Fibroblast of lung (primary cell): ENCODE results near the gene RRAS.

Source experiments
- EZH2 ChIP-seq: IDR thresholded peaks from 2 replicates; pipeline ENCODE4 v1.5.1; 2012; ENCODE audit warnings: low read length, control low read depth, mild to moderate bottlenecking; ENCODE audit errors: missing control alignments
- TF ChIP-seq, protein P1 (sequence below), 2 donors: IDR thresholded peaks in 1 of 2; conservative IDR thresholded peaks in 1 of 2; 1 replicate in 1 of 2; 2 replicates in 1 of 2; pipeline ENCODE4 v1.5.1; 2011 to 2012; ENCODE audit warnings: low read length in 2 of 2, control low read depth in 1 of 2, inconsistent platforms in 1 of 2, low read depth in 1 of 2, mild to moderate bottlenecking in 1 of 2

DNA sequence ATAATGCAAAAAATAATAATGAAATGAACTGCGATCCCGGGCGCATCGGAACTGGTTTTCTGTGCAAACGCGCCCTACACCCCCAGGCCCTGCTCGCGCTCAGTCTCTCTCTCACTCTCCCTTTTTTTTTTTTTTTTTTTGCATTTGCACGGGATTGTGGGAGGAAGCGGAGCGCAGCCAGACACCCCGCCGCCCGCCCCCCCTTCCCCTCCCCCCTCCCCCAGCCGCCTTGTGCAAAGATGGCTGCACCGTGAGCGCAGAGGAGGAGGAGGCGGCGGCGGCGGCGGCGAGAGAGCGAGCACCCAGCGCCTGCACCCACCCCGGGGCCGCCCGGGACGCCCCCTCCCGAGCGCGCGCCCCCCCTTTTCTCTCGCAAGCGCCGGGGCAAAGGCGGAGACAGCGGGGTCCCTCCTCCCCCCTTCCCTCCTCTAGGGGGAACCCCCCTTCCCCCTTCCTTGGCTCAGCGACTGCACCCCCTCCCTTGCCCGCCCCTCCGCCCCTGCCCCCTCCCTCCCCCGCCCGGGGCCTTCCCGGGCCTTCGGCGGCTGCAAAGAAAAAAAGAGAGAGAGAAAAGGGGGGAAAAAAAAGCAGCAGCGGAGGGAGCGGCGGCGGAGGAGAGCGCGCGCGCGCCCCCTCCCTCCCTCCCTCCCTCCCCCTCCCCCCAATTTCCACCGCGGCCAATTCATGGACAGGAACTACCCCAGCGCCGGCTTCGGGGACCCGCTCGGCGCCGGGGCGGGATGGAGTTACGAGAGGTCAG, 48.8 kb downstream of the RRAS start, which contains the start of gene PRR12:
- TF ChIP-seq, protein P1, sequence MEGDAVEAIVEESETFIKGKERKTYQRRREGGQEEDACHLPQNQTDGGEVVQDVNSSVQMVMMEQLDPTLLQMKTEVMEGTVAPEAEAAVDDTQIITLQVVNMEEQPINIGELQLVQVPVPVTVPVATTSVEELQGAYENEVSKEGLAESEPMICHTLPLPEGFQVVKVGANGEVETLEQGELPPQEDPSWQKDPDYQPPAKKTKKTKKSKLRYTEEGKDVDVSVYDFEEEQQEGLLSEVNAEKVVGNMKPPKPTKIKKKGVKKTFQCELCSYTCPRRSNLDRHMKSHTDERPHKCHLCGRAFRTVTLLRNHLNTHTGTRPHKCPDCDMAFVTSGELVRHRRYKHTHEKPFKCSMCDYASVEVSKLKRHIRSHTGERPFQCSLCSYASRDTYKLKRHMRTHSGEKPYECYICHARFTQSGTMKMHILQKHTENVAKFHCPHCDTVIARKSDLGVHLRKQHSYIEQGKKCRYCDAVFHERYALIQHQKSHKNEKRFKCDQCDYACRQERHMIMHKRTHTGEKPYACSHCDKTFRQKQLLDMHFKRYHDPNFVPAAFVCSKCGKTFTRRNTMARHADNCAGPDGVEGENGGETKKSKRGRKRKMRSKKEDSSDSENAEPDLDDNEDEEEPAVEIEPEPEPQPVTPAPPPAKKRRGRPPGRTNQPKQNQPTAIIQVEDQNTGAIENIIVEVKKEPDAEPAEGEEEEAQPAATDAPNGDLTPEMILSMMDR (conservative IDR thresholded peaks at IDR 0.05 in 1 of 2, IDR thresholded peaks at IDR 0.05 in 1 of 2; ENCODE audit: low read depth in 1 of 2, low read length in 2 of 2), result no peak
- TF ChIP-seq EZH2, result no peak
